Measurements from ENCODE around the gene TFAP2A. TPM values are rescaled to one million over a fixed set of nuclear protein-coding genes. Genes with fewer than 3 reads are reported as not detected.

The TFAP2A gene
- 0.22 and 2.6 TPM in 2 replicates for total RNA-seq

GRCh38 chr6:10414756-10415616 is at the start of gene TFAP2A:
Gene TFAP2A, minus strand, starts transcription at chr6:10415074. Its CDS starts 83 bp downstream, at chr6:10414991.

Small RNA genes within 50 kb of the gene (small RNA-seq; reads per million reads assigned to genes)
- gene MIR5689 (ENCODE audit: low replicate concordance) = not detected

Other genes with a start within 250 kb of the TFAP2A start
- gene GCNT2, start 106.3 kb upstream of the TFAP2A start, total RNA-seq = 0.43 TPM in 1 of 2 replicates, not detected in the other

All from placental pericyte (primary cell).